IMR-90 (cell line): Measurements from ENCODE around the gene THBS4. TPM values are rescaled to one million over a fixed set of nuclear protein-coding genes. Genes with fewer than 3 reads are reported as not detected.

Experiments used
- ATAC-seq: fragments of 200-7000 bp; cut with Tn5 transposase; 2 replicates; pipeline ENCODE4 v1.9.1; 2020; ENCODE audit warnings: low read depth, mild to moderate bottlenecking, moderate library complexity
- BruUV-seq: library from RNA; stranded (reverse); fragments of 400-500 nt; replicated peaks from 2 replicates; lab custom pipeline; 2021; lab: Mats Ljungman, UMichigan
- CTCF ChIA-PET: fragments of 300-600 bp; formaldehyde crosslinking; extraction: SDS; loops from one replicate; lab custom pipeline; 2021; ENCODE audit warnings: antibody characterized with exemption; lab: Yijun Ruan, JAX
- POLR2A ChIA-PET: fragments of 300-600 bp; sonication (Branson Sonifier 250); formaldehyde crosslinking; loops from one replicate; lab custom pipeline; 2022; ENCODE audit warnings: antibody characterized with exemption; ENCODE audit not compliant: unreplicated experiment; lab: Charles Lee
- DNase-seq: peaks from one replicate; pipeline ENCODE4 v3.0.0; 2013
- H2AFZ ChIP-seq: replicated peaks from 2 replicates; pipeline ENCODE3; 2013; ENCODE audit warnings: low read length, mild to moderate bottlenecking; ENCODE audit not compliant: poor library complexity
- H2AK5ac ChIP-seq: 2 replicates; pipeline ENCODE4 v1.6.1; 2013; ENCODE audit warnings: low read depth, low read length, inconsistent platforms
- H2AK9ac ChIP-seq: replicated peaks from 2 replicates; pipeline ENCODE3; 2013; ENCODE audit warnings: mild to moderate bottlenecking, low read depth, low read length, moderate library complexity; ENCODE audit not compliant: poor library complexity
- H2BK120ac ChIP-seq: 2 replicates; pipeline ENCODE4 v1.6.1; 2013; ENCODE audit warnings: low read depth, low read length, inconsistent platforms
- H2BK15ac ChIP-seq: 3 replicates; pipeline ENCODE4 v1.6.1; 2013; ENCODE audit warnings: low read depth, low read length, inconsistent platforms
- H2BK20ac ChIP-seq: 2 replicates; pipeline ENCODE4 v1.6.1; 2013; ENCODE audit warnings: low read depth, mild to moderate bottlenecking, inconsistent platforms, low read length, moderate library complexity
- H2BK5ac ChIP-seq: 2 replicates; pipeline ENCODE4 v1.6.1; 2013; ENCODE audit warnings: mild to moderate bottlenecking, low read depth, low read length, inconsistent platforms; ENCODE audit not compliant: poor library complexity, severe bottlenecking
- H3K14ac ChIP-seq: replicated peaks from 2 replicates; pipeline ENCODE4 v1.6.1; 2013; ENCODE audit warnings: low read depth, low read length, inconsistent platforms
- H3K18ac ChIP-seq: 2 replicates; pipeline ENCODE4 v1.6.1; 2013; ENCODE audit warnings: low read depth, low read length, control low read depth
- H3K23ac ChIP-seq: 2 replicates; pipeline ENCODE4 v1.6.1; 2013; ENCODE audit warnings: low read depth, low read length, inconsistent platforms
- H3K27ac ChIP-seq: 2 replicates; pipeline ENCODE4 v1.5.1; 2013; ENCODE audit warnings: mild to moderate bottlenecking, control low read depth, low read length; ENCODE audit not compliant: insufficient read depth
- H3K27me3 ChIP-seq: 2 replicates; pipeline ENCODE4 v1.6.1; 2013; ENCODE audit warnings: low read length; ENCODE audit not compliant: control insufficient read depth, insufficient read depth
- H3K36me3 ChIP-seq: 2 replicates; pipeline ENCODE4 v1.6.1; 2013; ENCODE audit warnings: low read length, mixed read lengths; ENCODE audit not compliant: control insufficient read depth, insufficient read depth
- H3K4ac ChIP-seq: 2 replicates; pipeline ENCODE4 v1.6.1; 2013; ENCODE audit warnings: low read depth, low read length, inconsistent platforms
- H3K4me1 ChIP-seq: 2 replicates; pipeline ENCODE4 v1.6.1; 2013; ENCODE audit warnings: low read length, mixed read lengths; ENCODE audit not compliant: control insufficient read depth, insufficient read depth
- H3K4me2 ChIP-seq: 2 replicates; pipeline ENCODE4 v1.6.1; 2013; ENCODE audit warnings: low read depth, mild to moderate bottlenecking, control low read depth, low read length, moderate library complexity
- H3K4me3 ChIP-seq: 2 replicates; pipeline ENCODE4 v1.5.1; 2013; ENCODE audit warnings: low read depth, mild to moderate bottlenecking, control low read depth, low read length, moderate library complexity; ENCODE audit not compliant: insufficient read depth
- H3K56ac ChIP-seq: 2 replicates; pipeline ENCODE4 v1.6.1; 2013; ENCODE audit warnings: low read length, inconsistent platforms; ENCODE audit not compliant: insufficient read depth; ENCODE audit errors: extremely low read depth
- H3K79me1 ChIP-seq, 2 experiments: 2 replicates each; pipeline ENCODE4 v1.6.1; 2013; ENCODE audit warnings: low read length in 2 of 2, inconsistent platforms in 1 of 2, low read depth in 1 of 2
- H3K9ac ChIP-seq: 2 replicates; pipeline ENCODE4 v1.6.1; 2013; ENCODE audit warnings: low read depth, low read length, control low read depth
- H3K9me1 ChIP-seq: 2 replicates; pipeline ENCODE4 v1.6.1; 2013; ENCODE audit warnings: low read length, inconsistent platforms; ENCODE audit not compliant: insufficient read depth
- H3K9me3 ChIP-seq: 2 replicates; pipeline ENCODE4 v1.6.1; 2013; ENCODE audit warnings: low read length; ENCODE audit not compliant: control insufficient read depth, insufficient read depth
- H4K20me1 ChIP-seq: 2 replicates; pipeline ENCODE4 v1.6.1; 2013; ENCODE audit warnings: low read length, inconsistent platforms; ENCODE audit not compliant: insufficient read depth
- H4K5ac ChIP-seq: 2 replicates; pipeline ENCODE4 v1.6.1; 2013; ENCODE audit warnings: mild to moderate bottlenecking, low read depth, low read length, control low read depth
- H4K8ac ChIP-seq, 2 experiments: 2 replicates each; pipeline ENCODE4 v1.6.1; 2013; ENCODE audit warnings: low read depth in 2 of 2, low read length in 2 of 2, control low read depth in 1 of 2, inconsistent platforms in 1 of 2
- H4K91ac ChIP-seq: 2 replicates; pipeline ENCODE4 v1.6.1; 2013; ENCODE audit warnings: low read depth, low read length, inconsistent platforms; ENCODE audit not compliant: insufficient read depth
- CHD1 ChIP-seq: IDR thresholded peaks from 2 replicates; pipeline ENCODE4 v1.6.1; 2012; ENCODE audit warnings: low read depth, low read length, improper control_type of control experiment
- MAFK ChIP-seq: IDR thresholded peaks from 2 replicates; pipeline ENCODE4 v1.6.1; 2012; ENCODE audit warnings: low read depth, low read length, improper control_type of control experiment
- MXI1 ChIP-seq: IDR thresholded peaks from 2 replicates; pipeline ENCODE4 v1.6.1; 2012; ENCODE audit warnings: low read depth, mild to moderate bottlenecking, low read length, moderate library complexity, borderline replicate concordance
- POLR2A ChIP-seq: IDR thresholded peaks from 2 replicates; pipeline ENCODE4 v1.6.1; 2012; ENCODE audit warnings: mild to moderate bottlenecking, low read depth, low read length
- RCOR1 ChIP-seq: IDR thresholded peaks from 2 replicates; pipeline ENCODE4 v1.6.1; 2012; ENCODE audit warnings: mild to moderate bottlenecking, low read length, improper control_type of control experiment; ENCODE audit not compliant: insufficient replicate concordance
- RFX5 ChIP-seq: IDR thresholded peaks from 2 replicates; pipeline ENCODE4 v1.8.0; 2012; ENCODE audit warnings: low read depth, mild to moderate bottlenecking, low read length, moderate library complexity
- USF2 ChIP-seq: fragments of 150-350 bp; IDR thresholded peaks from 2 replicates; pipeline ENCODE4 v1.6.1; 2017; ENCODE audit warnings: mild to moderate bottlenecking, antibody characterized with exemption, low read length, low read depth
- WGBS, 2 experiments: methylation state at CpG; one replicate each; pipeline versions ENCODE4 v1.1.5 to v1.1.7; 2013; ENCODE audit warnings: missing lambda C conversion rate in 2 of 2; ENCODE audit not compliant: insufficient read length in 1 of 2; ENCODE audit errors: extremely low coverage in 2 of 2; 5-methylcytosine and 5-hydroxymethylcytosine counted together
- dilution Hi-C: fragments of 300-500 bp; cut with HindIII; formaldehyde crosslinking; loops from one replicate; pipeline ENCODE4 v1.14.3; 2018; ENCODE audit warnings: low sequenced_read_pairs; ENCODE audit not compliant: unreplicated experiment
- in situ Hi-C: fragments of 300-500 bp; cut with MboI; formaldehyde crosslinking; loops from 3 replicates; pipeline ENCODE4 v1.14.3; 2019; ENCODE audit warnings: low sequenced_read_pairs, inconsistent platforms, mixed read lengths
- intact Hi-C: fragments of 100-400 bp; cut with micrococcal nuclease; formaldehyde crosslinking; loops from 2 replicates; pipeline ENCODE4 v1.10.0; 2022
- polyA plus RNA-seq, 3 experiments: library from polyadenylated mRNA; depleted of rRNA; stranded (reverse); fragments of >200 nt; gene quantifications; 2 replicates each; pipeline ENCODE4 v1.2.3, GENCODE V29; 2012; ENCODE audit warnings: low replicate concordance in 1 of 3
- total RNA-seq: library from RNA; depleted of rRNA; stranded (reverse); fragments of >200 nt; gene quantifications from 2 replicates; pipeline ENCODE4 v1.2.3, GENCODE V29; 2012
- TF ChIP-seq, protein P1 (sequence below): fragments of 150-350 bp; IDR thresholded peaks from 2 replicates; pipeline ENCODE4 v1.6.1; 2016; ENCODE audit warnings: low read depth, mild to moderate bottlenecking, low read length, moderate library complexity, borderline replicate concordance

THBS4 gene
- total and polyA plus RNA-seq, 2 of the 4 experiments (the other 2 are of a cell fraction): 0.90 to 0.92 TPM

GRCh38 chr5:80125022-80125961 is 90.1 kb downstream of the THBS4 start:
- no peak overlapping the region for H2AK5ac ChIP-seq
- no peaks in the 10 kb centered on the region for H3K4me1 ChIP-seq
- in situ Hi-C loops (no loop called here), dilution Hi-C loops (no loop called here), intact Hi-C loops (no loop called here)
- no peaks in the 10 kb centered on the region for H4K20me1 ChIP-seq
- POLR2A ChIA-PET: no interaction called here
- H3K56ac ChIP-seq: no peak overlapping the region
- CTCF ChIA-PET: interaction anchor here (0.6 to 1.2 kb wide), 3 partner anchors 19 to 750 kb away, joined by 3 to 4 read pairs (median 4); no protein-coding TSS in a partner anchor
- no TSS peak for BruUV-seq
- ATAC-seq (no peak), DNase-seq (no peak)
- no peak overlapping the region for H3K14ac ChIP-seq
- H3K27ac ChIP-seq: no peak overlapping the region
- no peaks in the 10 kb centered on the region; the same call in 1 of the 2 replicates for H3K9me3 ChIP-seq
- H2BK15ac ChIP-seq: no peak overlapping the region
- H3K4me2 ChIP-seq: no peak overlapping the region
- peak overlapping the region; percentile 45 for H2AFZ ChIP-seq
- H2BK20ac ChIP-seq: no peak overlapping the region
- H3K4ac ChIP-seq: no peak overlapping the region
- no peak overlapping the region for H4K5ac ChIP-seq
- WGBS, 2 experiments: 79 to 100% methylated on average over 1 to 5 of the region's 11 CpGs
- no peak overlapping the region for H3K9ac ChIP-seq
- H2BK5ac ChIP-seq: no peak overlapping the region
- H2BK120ac ChIP-seq: no peak overlapping the region
- H4K91ac ChIP-seq: no peak overlapping the region
- no peak overlapping the region for H3K23ac ChIP-seq
- no peak overlapping the region for H2AK9ac ChIP-seq
- H3K4me3 ChIP-seq: no peak overlapping the region
- H3K9me1 ChIP-seq: no peaks in the 10 kb centered on the region
- no peak overlapping the region for H4K8ac ChIP-seq
- TF ChIP-seq CHD1 (no peak), MAFK (no peak), POLR2A (no peak), RCOR1 (no peak), RFX5 (no peak), MXI1 (no peak), USF2 (no peak)
- TF ChIP-seq, protein P1, sequence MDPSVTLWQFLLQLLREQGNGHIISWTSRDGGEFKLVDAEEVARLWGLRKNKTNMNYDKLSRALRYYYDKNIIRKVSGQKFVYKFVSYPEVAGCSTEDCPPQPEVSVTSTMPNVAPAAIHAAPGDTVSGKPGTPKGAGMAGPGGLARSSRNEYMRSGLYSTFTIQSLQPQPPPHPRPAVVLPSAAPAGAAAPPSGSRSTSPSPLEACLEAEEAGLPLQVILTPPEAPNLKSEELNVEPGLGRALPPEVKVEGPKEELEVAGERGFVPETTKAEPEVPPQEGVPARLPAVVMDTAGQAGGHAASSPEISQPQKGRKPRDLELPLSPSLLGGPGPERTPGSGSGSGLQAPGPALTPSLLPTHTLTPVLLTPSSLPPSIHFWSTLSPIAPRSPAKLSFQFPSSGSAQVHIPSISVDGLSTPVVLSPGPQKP: no peak
- no peaks in the 10 kb centered on the region for H3K79me1 ChIP-seq
- H3K18ac ChIP-seq: no peak overlapping the region
- no peaks in the 10 kb centered on the region for H3K36me3 ChIP-seq
- H3K27me3 ChIP-seq: peaks cover 4% of the 10 kb centered on the region; the same call in 1 of the 2 replicates
